DND-41 (cell line): ENCODE results near the gene ATP1A3.
A peak's percentile ranks its signal among the peaks of the same experiment; 100 is the strongest.

Experiments used
- ATAC-seq: fragments of 200-7000 bp; cut with Tn5 transposase; 3 replicates; pipeline ENCODE4 v1.9.1; 2021; ENCODE audit warnings: low read depth; ENCODE audit not compliant: insufficient read depth
- DNase-seq: peaks from one replicate; pipeline ENCODE4 v3.0.0-alpha.2; 2020
- H2AFZ ChIP-seq: 2 replicates; pipeline ENCODE4 v1.6.0; 2012; ENCODE audit warnings: low read depth, low read length
- H3K27ac ChIP-seq: 2 replicates; pipeline ENCODE4 v1.5.1; 2012; ENCODE audit warnings: low read length, inconsistent platforms
- H3K27me3 ChIP-seq: fragments of 200-600 bp; sonication (generic); 2 replicates; pipeline ENCODE4 v1.6.0; 2012; ENCODE audit warnings: low read length, mild to moderate bottlenecking, inconsistent platforms; ENCODE audit not compliant: insufficient read depth, poor library complexity
- H3K36me3 ChIP-seq: 2 replicates; pipeline ENCODE4 v1.5.1; 2012; ENCODE audit warnings: low read length, inconsistent platforms; ENCODE audit not compliant: insufficient read depth
- H3K4me1 ChIP-seq: 2 replicates; pipeline ENCODE4 v1.5.1; 2012; ENCODE audit warnings: mild to moderate bottlenecking, low read length; ENCODE audit not compliant: insufficient read depth
- H3K4me2 ChIP-seq: 2 replicates; pipeline ENCODE4 v1.6.0; 2012; ENCODE audit warnings: mild to moderate bottlenecking, moderate library complexity, low read length, inconsistent platforms; ENCODE audit not compliant: insufficient read depth
- H3K4me3 ChIP-seq, 2 experiments: fragments of 200-600 bp in 1 of 2; shearing (Covaris generic) in 1 of 2; 2 replicates each; pipeline ENCODE4 v1.5.1; 2012 to 2016; ENCODE audit warnings: inconsistent platforms in 2 of 2, low read length in 2 of 2, mild to moderate bottlenecking in 2 of 2, low read depth in 1 of 2, moderate library complexity in 1 of 2
- H3K79me2 ChIP-seq: 2 replicates; pipeline ENCODE4 v1.6.0; 2012; ENCODE audit warnings: low read length, inconsistent platforms; ENCODE audit not compliant: insufficient read depth
- H3K9ac ChIP-seq: 2 replicates; pipeline ENCODE4 v1.6.0; 2012; ENCODE audit warnings: low read depth, mild to moderate bottlenecking, inconsistent platforms, low read length, moderate library complexity
- H3K9me3 ChIP-seq: 2 replicates; pipeline ENCODE4 v1.5.1; 2012; ENCODE audit warnings: low read length, moderate library complexity, mild to moderate bottlenecking, inconsistent platforms; ENCODE audit not compliant: insufficient read depth, severe bottlenecking
- H4K20me1 ChIP-seq: 2 replicates; pipeline ENCODE4 v1.6.0; 2012; ENCODE audit warnings: low read length; ENCODE audit not compliant: insufficient read depth
- CTCF ChIP-seq: IDR thresholded peaks from 2 replicates; pipeline ENCODE4 v1.5.1; 2012; ENCODE audit warnings: borderline replicate concordance, low read length, moderate library complexity, mild to moderate bottlenecking; ENCODE audit not compliant: poor library complexity, severe bottlenecking; ENCODE audit errors: extremely low read depth
- EZH2 ChIP-seq: IDR thresholded peaks from 3 replicates; pipeline ENCODE4 v1.6.1; 2012; ENCODE audit warnings: borderline replicate concordance, low read depth, mild to moderate bottlenecking, moderate library complexity, low read length, inconsistent platforms; ENCODE audit not compliant: severe bottlenecking

The ATP1A3 gene

DNA sequence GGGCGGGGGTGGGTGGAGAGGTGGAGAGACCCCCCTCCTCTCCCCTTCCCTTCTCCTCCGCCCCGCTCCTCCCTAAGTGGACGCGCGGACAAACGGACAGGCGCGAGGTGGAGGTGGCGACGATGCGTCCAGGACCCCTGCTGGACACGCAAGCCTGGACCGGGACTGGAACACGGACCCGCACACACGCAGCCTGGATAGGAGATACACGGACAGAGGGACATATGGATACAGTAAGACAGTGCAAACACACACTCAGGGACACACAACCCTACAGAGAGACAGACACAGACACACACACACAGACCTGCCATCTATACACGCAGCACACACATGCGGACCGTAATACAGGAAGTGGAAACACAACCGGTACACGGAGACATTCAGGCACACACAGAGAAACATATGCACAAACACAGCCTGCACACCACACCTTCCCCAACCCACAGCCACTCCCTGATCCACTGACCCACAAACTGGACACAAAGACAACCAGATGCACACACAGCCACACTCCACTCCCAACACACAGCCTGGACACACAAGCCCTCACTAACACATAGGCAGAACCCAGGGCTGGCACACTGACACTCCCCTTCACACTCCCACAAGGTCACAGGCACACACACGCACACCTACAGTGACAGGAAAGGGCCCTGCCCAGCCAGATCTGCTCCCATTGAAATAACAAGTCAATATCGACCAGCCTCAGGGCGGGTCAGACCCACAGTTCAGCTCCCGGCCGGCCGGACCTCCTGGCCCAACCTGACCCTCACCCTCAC, 65.1 kb downstream of the ATP1A3 start:
- Histone ChIP-seq H3K36me3 (peaks cover 5% of the 10 kb centered on the region; the same call in 1 of the 2 replicates), H3K4me1 (peaks cover 38% of the 10 kb centered on the region), H3K9ac (peak overlapping the region; percentile 64), H2AFZ (peak overlapping the region; percentile 75), H3K79me2 (peaks cover 6% of the 10 kb centered on the region), H3K4me3 (peak overlapping the region; percentile 55 to 84; a peak in 3 of 4 replicates), H3K27ac (peak overlapping the region; percentile 79), H3K27me3 (no peaks in the 10 kb centered on the region), H3K9me3 (no peaks in the 10 kb centered on the region), H4K20me1 (peaks cover 9% of the 10 kb centered on the region; the same call in 1 of the 2 replicates), H3K4me2 (peak overlapping the region; percentile 90)
- ATAC-seq: peak; percentile 66
- peak; percentile 65 for DNase-seq
- TF ChIP-seq EZH2 (no peak), CTCF (peak; percentile 11)

DNA sequence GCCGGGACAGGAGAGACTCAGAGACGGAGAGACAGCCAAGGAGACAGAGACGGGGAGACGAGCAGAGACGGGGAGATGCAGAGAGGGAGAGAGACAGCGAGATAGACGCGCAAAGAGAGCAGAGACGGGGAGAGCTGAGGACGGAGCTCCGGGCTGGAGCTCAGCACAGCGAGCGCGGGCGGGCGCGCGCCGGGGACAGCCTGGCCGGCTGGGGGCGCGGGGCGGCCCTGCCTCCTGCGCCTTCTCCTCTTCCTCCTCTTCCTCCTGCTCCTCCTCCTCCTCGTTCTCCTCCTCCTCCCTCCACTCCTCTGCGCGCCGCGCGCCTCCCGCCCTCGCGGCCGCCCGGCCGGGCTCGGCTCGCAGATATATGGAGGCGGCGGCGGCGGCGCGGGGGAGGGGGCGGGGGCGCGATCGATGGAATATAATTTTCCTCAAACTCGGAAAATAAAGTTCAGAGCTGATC, 65.8 kb downstream of the ATP1A3 start, which contains the start of gene ERFL:
ERFL (minus strand) TSS at position 229 of the 463 bp plus-strand sequence. CDS start 15,530 bp downstream, outside the sequence.
- H3K9ac ChIP-seq: peak within 1 kb of the TSS; percentile 64
- H3K9me3 ChIP-seq: no peaks in the 10 kb centered on the region

GRCh38 chr19:41927497-41928192, 66.4 kb downstream of the ATP1A3 start:
- peak overlapping the region; percentile 90 for H3K4me2 ChIP-seq
- no peaks in the 10 kb centered on the region for H3K9me3 ChIP-seq
- peaks cover 9% of the 10 kb centered on the region; the same call in 1 of the 2 replicates for H4K20me1 ChIP-seq
- no peaks in the 10 kb centered on the region for H3K27me3 ChIP-seq
- H3K27ac ChIP-seq: peak overlapping the region; percentile 79; the same call in 1 of the 2 replicates
- H3K4me1 ChIP-seq: peaks cover 32% of the 10 kb centered on the region
- ATAC-seq (peak; percentile 61), DNase-seq (peak; percentile 70)
- H3K9ac ChIP-seq: peak overlapping the region; percentile 64
- H3K4me3 ChIP-seq: peak overlapping the region; percentile 55 to 84; a peak in 3 of 4 replicates
- peaks cover 6% of the 10 kb centered on the region for H3K79me2 ChIP-seq
- no peak for TF ChIP-seq CTCF
- no peak for TF ChIP-seq EZH2
- peaks cover 5% of the 10 kb centered on the region; the same call in 1 of the 2 replicates for H3K36me3 ChIP-seq
- peak overlapping the region; percentile 84 for H2AFZ ChIP-seq

More for the DNA sequence above, 65.8 kb downstream of the ATP1A3 start, which contains the start of gene ERFL:
- peaks cover 6% of the 10 kb centered on the region for H3K79me2 ChIP-seq
- peaks cover 9% of the 10 kb centered on the region; the same call in 1 of the 2 replicates for H4K20me1 ChIP-seq
- ATAC-seq: peak; percentile 75
- DNase-seq: peak; percentile 78
- H2AFZ ChIP-seq: peak within 1 kb of the TSS; percentile 84
- TF ChIP-seq CTCF (peak; percentile 25), EZH2 (no peak)
- peak within 1 kb of the TSS; percentile 55 to 84; a peak in 3 of 4 replicates for H3K4me3 ChIP-seq
- H3K4me2 ChIP-seq: peak within 1 kb of the TSS; percentile 90
- H3K36me3 ChIP-seq: peaks cover 5% of the 10 kb centered on the region; the same call in 1 of the 2 replicates
- H3K4me1 ChIP-seq: peaks cover 32% of the 10 kb centered on the region
- no peaks in the 10 kb centered on the region for H3K27me3 ChIP-seq
- H3K27ac ChIP-seq: peak within 1 kb of the TSS; percentile 79
